T-helper 17 cell (primary cell): Measurements from ENCODE around the gene CTTNBP2NL. TPM values are rescaled to one million over a fixed set of nuclear protein-coding genes. Genes with fewer than 3 reads are reported as not detected.
"Not testable (repeated sequence)": the region's sequence is repeated elsewhere in the genome, so short reads cannot be mapped to it uniquely, and the experiment has no call there.

Source experiments
- ATAC-seq: fragments of 150-1000 bp; cut with Tn5 transposase; 2 replicates; pipeline ENCODE4 v1.10.0; 2021; ENCODE audit warnings: mild to moderate bottlenecking, moderate library complexity
- DNase-seq, 3 donors: peaks; one replicate each; pipeline versions ENCODE4 v3.0.0 to v3.0.0-alpha.2; 2020 to 2021
- H3K9me3 ChIP-seq: one replicate; pipeline ENCODE4 v1.7.0; 2013; ENCODE audit warnings: low read length, mild to moderate bottlenecking; ENCODE audit not compliant: control insufficient read depth, poor library complexity, severe bottlenecking
- H3K27ac Mint-ChIP-seq: one replicate; pipeline ENCODE4 v1.8.0; 2022; ENCODE audit warnings: mild to moderate bottlenecking, moderate library complexity, mixed read lengths
- H3K27me3 Mint-ChIP-seq: one replicate; pipeline ENCODE4 v1.8.0; 2022; ENCODE audit warnings: mixed read lengths
- H3K36me3 Mint-ChIP-seq: one replicate; pipeline ENCODE4 v1.8.0; 2022; ENCODE audit warnings: low read depth, mixed read lengths
- H3K4me1 Mint-ChIP-seq: one replicate; pipeline ENCODE4 v1.8.0; 2022; ENCODE audit warnings: mild to moderate bottlenecking, mixed read lengths
- H3K4me3 Mint-ChIP-seq: one replicate; pipeline ENCODE4 v1.8.0; 2022; ENCODE audit warnings: mild to moderate bottlenecking, moderate library complexity, mixed read lengths
- total RNA-seq, 4 donors: library from RNA in 2 of 4; stranded (reverse) in 2 of 4; gene quantifications; one replicate each; pipeline ENCODE4 v1.2.3 and lab custom pipeline; 2022 to 2026

Gene CTTNBP2NL
- total RNA-seq, 2 donors from 2014 or later, result 0.45 to 0.91 TPM

DNA sequence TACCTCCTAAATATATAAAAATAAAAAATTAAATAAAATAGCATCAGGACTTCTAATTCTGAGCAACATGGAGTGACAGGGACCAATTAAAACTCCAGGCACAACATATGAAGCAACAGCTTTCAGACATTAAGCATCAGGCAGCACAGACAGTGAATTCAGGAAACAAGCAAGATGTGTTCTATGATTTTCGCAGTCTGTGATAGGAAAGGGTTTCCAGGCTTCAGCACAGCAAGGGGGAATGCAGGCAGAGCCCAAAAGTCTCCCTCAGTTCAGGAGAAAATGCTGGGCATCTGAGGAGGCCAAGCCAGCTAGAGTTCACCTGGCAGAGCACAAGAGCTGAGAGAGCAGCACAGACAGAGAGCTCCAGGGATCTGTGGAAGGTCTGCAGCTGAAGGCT is 22.2 kb upstream of the CTTNBP2NL start:
- H3K4me1 Mint-ChIP-seq, result peaks cover 10% of the 10 kb centered on the region
- H3K9me3 ChIP-seq, result no peaks in the 10 kb centered on the region
- no peak overlapping the region for H3K4me3 Mint-ChIP-seq
- peaks cover 69% of the 10 kb centered on the region for H3K27me3 Mint-ChIP-seq
- ATAC-seq (no peak), DNase-seq (no peak)
- peaks cover 12% of the 10 kb centered on the region for H3K36me3 Mint-ChIP-seq
- H3K27ac Mint-ChIP-seq, result no peak overlapping the region

DNA sequence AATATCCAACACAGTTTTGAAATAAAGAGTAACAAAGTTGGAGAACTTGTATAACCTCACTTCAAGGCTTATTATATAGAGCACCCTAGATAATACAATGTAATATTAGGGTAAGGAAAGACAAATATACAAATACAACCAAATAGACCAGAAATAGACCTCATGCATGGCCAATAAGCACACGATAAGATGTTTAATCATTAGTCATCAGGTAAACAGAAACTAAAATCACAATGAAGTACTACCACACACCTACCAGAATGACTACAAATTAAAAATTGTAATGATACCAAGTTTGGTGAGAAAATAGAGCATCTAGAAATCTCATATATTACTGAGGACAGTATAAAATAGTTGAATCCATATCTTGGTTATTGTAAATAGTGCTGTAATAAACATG is 20.3 kb upstream of the CTTNBP2NL start:
- H3K27me3 Mint-ChIP-seq, result peaks cover 66% of the 10 kb centered on the region
- no peaks in the 10 kb centered on the region for H3K9me3 ChIP-seq
- peaks cover 2% of the 10 kb centered on the region for H3K4me1 Mint-ChIP-seq
- DNase-seq, result no peak
- H3K36me3 Mint-ChIP-seq, result peaks cover 12% of the 10 kb centered on the region
- no peak for ATAC-seq
- H3K4me3 Mint-ChIP-seq, result no peak overlapping the region
- H3K27ac Mint-ChIP-seq, result no peak overlapping the region

DNA sequence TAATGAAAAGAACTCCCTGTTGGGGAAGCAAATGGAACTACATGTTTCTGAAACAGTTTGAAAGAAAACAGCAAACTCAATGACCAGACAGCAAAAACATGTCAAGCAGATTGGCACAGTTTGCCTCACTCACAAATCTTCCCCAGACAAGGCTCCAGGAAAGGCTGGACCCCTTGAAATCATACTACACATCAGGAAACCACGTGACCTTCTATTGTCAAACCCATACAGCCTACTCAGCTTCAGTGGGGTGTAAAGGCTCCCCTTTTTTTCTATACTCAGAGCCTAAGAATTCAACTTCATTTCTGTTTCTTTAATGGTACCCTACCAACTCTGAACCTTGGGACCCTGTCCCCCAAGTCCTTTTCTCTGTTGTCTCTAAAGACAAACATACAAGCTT is 15.7 kb upstream of the CTTNBP2NL start:
- H3K4me1 Mint-ChIP-seq, result no peaks in the 10 kb centered on the region
- ATAC-seq, result no peak

DNA sequence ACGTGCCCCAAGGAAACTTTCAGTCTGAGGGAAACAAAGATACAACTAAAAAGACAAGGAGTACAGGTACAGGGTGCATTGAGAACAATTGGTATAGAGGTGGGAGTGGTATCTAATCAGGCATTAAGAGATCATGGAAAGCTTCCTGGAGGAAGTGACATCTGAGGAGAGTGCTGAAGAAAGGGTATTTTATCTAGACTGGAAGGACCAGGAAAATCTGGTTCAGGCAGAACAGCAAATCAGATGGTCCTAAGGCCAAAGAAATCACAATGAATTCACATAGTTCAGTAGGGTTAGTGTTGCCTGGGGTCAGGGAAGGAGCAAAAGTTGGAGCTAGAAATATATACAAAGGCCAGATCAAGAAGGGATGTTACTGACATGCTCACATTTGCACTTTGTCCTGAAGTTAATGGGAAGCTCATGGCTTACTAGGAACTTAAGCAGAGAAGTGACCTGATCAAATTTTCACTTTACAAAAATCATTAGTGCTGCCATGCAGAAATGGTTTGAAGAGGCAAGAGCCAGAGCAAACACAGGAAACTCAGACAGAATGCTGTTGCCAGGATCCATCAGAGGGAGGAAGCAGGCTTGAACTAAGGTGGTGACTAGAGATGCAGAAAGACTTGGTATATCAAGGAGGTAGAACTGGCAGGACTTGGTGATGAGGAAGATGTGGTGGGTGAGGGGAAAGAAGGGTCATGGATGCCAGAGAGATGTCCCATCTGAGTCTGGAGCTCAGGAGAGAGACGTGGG is 14.5 kb upstream of the CTTNBP2NL start:
- H3K9me3 ChIP-seq, result no peaks in the 10 kb centered on the region
- DNase-seq, result no peak
- Mint-ChIP-seq H3K27me3 (peaks cover 69% of the 10 kb centered on the region), H3K27ac (no peak overlapping the region), H3K36me3 (peaks cover 13% of the 10 kb centered on the region), H3K4me1 (no peaks in the 10 kb centered on the region), H3K4me3 (no peak overlapping the region)
- ATAC-seq, result no peak

More for the DNA sequence above, 15.7 kb upstream of the CTTNBP2NL start:
- H3K27me3 Mint-ChIP-seq, result peaks cover 68% of the 10 kb centered on the region
- no peak overlapping the region for H3K4me3 Mint-ChIP-seq
- no peaks in the 10 kb centered on the region for H3K9me3 ChIP-seq
- DNase-seq, result no peak
- peaks cover 13% of the 10 kb centered on the region for H3K36me3 Mint-ChIP-seq
- H3K27ac Mint-ChIP-seq, result no peak overlapping the region

DNA sequence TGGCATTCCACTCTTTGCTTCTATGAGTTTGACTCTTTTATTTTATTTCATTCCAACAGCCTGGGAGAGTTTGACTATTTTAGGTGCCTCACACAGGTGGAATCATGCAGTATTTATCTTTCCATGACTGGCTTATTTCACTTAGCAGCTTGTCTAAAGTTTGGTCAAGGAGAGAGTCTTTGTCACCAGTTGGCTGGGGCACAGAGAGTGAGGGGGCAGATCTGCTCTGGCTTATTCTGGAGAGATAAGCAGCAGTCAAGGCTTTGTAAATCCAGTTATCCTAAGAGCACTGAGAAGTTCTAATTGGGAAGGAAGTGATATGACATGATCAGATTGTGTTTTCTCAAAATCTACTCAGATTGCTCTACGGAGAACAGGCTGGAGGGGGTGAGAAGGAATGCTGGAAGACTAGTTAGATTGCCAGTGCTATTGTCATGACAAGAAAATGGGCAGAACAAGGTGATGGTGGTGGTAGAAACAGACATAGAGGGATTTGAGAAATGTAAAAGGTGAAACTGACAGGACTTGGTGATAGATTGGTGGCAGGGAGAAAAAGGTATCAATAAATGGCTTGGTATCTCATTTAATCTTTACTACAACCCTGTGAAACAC is 12.1 kb upstream of the CTTNBP2NL start:
- ATAC-seq (no peak), DNase-seq (no peak)
- peaks cover 4% of the 10 kb centered on the region for H3K4me1 Mint-ChIP-seq
- H3K27ac Mint-ChIP-seq, result no peak overlapping the region
- no peaks in the 10 kb centered on the region for H3K9me3 ChIP-seq
- peaks cover 11% of the 10 kb centered on the region for H3K36me3 Mint-ChIP-seq
- H3K27me3 Mint-ChIP-seq, result peaks cover 64% of the 10 kb centered on the region
- no peak overlapping the region for H3K4me3 Mint-ChIP-seq

GRCh38 chr1:112386024-112386723 is 9.8 kb upstream of the CTTNBP2NL start:
- Mint-ChIP-seq H3K27me3 (peaks cover 62% of the 10 kb centered on the region), H3K36me3 (peaks cover 10% of the 10 kb centered on the region), H3K4me1 (peaks cover 10% of the 10 kb centered on the region), H3K4me3 (no peak overlapping the region), H3K27ac (no peak overlapping the region)
- no peak for ATAC-seq
- no peaks in the 10 kb centered on the region for H3K9me3 ChIP-seq
- no peak for DNase-seq

DNA sequence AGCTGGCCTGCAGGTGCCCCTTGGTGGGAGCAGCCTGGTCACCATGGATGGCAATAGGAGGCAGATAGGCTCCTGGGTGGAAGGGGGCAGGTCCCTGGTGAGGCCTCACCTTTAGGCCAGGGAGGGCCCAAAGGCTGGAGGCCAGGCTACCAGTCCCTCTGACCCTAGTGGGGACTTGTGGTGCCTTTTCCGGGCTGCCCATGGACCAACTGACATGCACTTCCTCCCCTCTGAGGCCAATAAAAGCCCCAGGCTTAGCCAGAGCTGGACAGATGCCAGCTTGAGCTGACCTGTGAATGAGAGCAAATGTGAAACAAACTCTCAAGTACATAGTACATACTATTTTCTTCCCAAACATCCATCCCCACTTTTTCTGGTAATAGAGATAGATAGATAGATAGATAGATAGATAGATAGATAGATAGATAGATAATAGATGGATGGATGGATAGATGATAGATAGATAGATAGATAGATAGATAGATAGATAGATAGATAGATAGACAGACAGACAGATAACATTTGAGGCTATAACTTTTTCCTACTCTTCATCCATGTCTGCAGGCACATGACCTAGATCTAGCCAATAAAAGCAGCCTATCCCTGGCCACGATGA is 9.2 kb upstream of the CTTNBP2NL start:
- Mint-ChIP-seq H3K27me3 (peaks cover 56% of the 10 kb centered on the region), H3K4me1 (peaks cover 10% of the 10 kb centered on the region), H3K4me3 (no peak overlapping the region), H3K36me3 (peaks cover 5% of the 10 kb centered on the region), H3K27ac (no peak overlapping the region)
- DNase-seq, result no peak
- ATAC-seq, result no peak
- no peaks in the 10 kb centered on the region for H3K9me3 ChIP-seq

DNA sequence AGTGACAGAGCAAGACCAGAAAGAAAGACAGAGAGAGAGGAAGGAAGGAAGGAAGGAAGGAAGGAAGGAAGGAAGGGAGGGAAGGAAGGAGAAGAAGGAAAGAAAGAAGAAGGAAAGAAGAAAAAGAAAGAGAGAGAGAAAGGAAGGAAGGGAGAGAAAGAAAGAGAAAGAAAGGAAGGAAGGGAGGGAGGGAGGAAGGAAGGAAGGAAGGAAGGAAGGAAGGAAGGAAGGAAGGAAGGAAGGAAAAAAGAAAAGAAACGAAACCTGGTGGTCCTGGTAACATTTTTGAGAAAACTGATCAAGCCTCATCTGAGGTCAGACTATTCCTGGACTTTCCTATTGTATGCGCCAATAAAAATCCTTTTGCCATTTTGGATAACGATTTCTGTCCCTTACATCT is 8.2 kb upstream of the CTTNBP2NL start:
- no peak overlapping the region for H3K4me3 Mint-ChIP-seq
- H3K36me3 Mint-ChIP-seq, result peaks cover 5% of the 10 kb centered on the region
- H3K4me1 Mint-ChIP-seq, result peaks cover 10% of the 10 kb centered on the region
- H3K9me3 ChIP-seq, result no peaks in the 10 kb centered on the region
- ATAC-seq (no peak), DNase-seq (no peak)
- peaks cover 52% of the 10 kb centered on the region for H3K27me3 Mint-ChIP-seq
- H3K27ac Mint-ChIP-seq, result no peak overlapping the region

- DNase-seq, result no peak
- Mint-ChIP-seq H3K27ac (no peak overlapping the region), H3K27me3 (peaks cover 47% of the 10 kb centered on the region), H3K4me3 (no peak overlapping the region), H3K4me1 (peaks cover 10% of the 10 kb centered on the region), H3K36me3 (peaks cover 5% of the 10 kb centered on the region)
- no peak for ATAC-seq
- H3K9me3 ChIP-seq, result no peaks in the 10 kb centered on the region
These were observed 7.6 kb upstream of the CTTNBP2NL start for GRCh38 chr1:112388436-112388835.

- H3K4me3 Mint-ChIP-seq, result no peak overlapping the region
- no peaks in the 10 kb centered on the region for H3K9me3 ChIP-seq
- peaks cover 17% of the 10 kb centered on the region for H3K4me1 Mint-ChIP-seq
- no peak for DNase-seq
- no peaks in the 10 kb centered on the region for H3K36me3 Mint-ChIP-seq
- peaks cover 42% of the 10 kb centered on the region for H3K27me3 Mint-ChIP-seq
- no peak overlapping the region for H3K27ac Mint-ChIP-seq
- ATAC-seq, result no peak
These were observed 6.3 kb upstream of the CTTNBP2NL start for GRCh38 chr1:112389689-112390088.

DNA sequence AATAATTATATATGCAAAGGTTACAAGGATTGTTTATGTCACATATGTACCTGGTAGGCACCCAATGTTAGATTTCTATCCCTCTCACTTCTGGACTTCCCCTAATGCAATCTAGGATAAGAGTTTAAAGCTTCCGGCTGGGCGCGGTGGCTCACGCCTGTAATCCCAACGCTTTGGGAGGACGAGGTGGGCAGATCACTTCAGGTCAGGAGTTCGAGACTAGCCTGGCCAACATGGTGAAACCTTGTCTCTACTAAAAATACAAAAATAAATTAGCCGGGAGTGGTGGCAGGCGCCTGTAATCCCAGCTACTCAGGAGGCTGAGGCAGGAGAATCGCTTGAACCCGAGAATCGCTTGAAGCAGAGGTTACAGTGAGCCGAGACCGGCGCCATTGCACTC is 5.7 kb upstream of the CTTNBP2NL start:
- H3K4me1 Mint-ChIP-seq, result peaks cover 20% of the 10 kb centered on the region
- H3K27me3 Mint-ChIP-seq, result peaks cover 37% of the 10 kb centered on the region
- not testable (repeated sequence) for H3K36me3 Mint-ChIP-seq, DNase-seq, H3K9me3 ChIP-seq, H3K4me3 Mint-ChIP-seq
- peak overlapping the region; percentile 34 for H3K27ac Mint-ChIP-seq
- ATAC-seq, result peak; percentile 2

DNA sequence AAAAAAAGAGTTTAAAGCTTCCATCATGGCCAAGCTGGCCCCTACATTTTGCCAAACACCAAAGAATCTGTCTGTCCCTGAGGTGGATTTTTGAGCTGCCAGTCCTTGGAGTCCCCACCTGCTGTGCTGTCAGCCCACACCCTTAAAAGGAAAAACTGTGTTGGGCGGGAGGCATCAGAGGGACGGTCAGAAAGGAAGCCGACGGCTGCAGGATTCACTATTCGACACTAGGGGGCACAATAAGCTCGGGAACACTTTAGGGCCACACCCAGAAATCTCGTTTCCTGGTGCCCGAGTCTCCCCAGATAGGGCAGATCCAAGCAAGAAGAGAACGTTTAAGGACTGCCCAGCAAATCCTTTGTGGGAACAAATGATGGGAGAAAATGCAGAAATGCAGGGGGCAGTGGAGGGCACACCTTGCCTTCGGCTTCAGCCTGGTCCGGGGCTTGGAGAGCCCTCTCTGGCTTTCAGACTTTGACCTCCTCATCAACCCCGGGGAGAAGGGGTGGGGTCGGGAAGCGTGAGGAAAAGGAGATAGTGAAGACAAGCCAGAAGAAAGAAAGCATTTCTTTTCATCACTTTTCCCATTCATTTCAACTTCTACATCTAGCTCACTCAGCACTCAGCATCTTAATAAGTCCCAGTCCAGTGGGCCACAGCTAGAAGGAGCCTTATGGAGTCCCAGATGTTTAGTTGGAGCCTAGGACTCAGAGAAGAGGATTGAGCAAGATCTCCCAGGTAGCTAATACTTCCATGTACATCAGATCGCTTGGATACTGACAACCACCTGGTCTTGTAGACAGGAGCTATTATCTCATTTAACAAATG is 5.0 kb upstream of the CTTNBP2NL start:
- ATAC-seq, result peak; percentile 90
- peak overlapping the region; percentile 34 for H3K27ac Mint-ChIP-seq
- H3K9me3 ChIP-seq, result no peaks in the 10 kb centered on the region
- peak overlapping the region; percentile 39 for H3K4me3 Mint-ChIP-seq
- peaks cover 20% of the 10 kb centered on the region for H3K4me1 Mint-ChIP-seq
- peak; percentile 53 to 65 (median 60) for DNase-seq
- no peaks in the 10 kb centered on the region for H3K36me3 Mint-ChIP-seq
- peaks cover 36% of the 10 kb centered on the region for H3K27me3 Mint-ChIP-seq

GRCh38 chr1:112391603-112391940 is 4.4 kb upstream of the CTTNBP2NL start:
- H3K27me3 Mint-ChIP-seq, result peaks cover 36% of the 10 kb centered on the region
- H3K4me1 Mint-ChIP-seq, result peaks cover 22% of the 10 kb centered on the region
- no peak overlapping the region for H3K27ac Mint-ChIP-seq
- ATAC-seq (no peak), DNase-seq (no peak)
- H3K9me3 ChIP-seq, result no peaks in the 10 kb centered on the region
- no peaks in the 10 kb centered on the region for H3K36me3 Mint-ChIP-seq
- H3K4me3 Mint-ChIP-seq, result no peak overlapping the region
